Panc1 (cell line): ENCODE measurements around the gene MAP2. TPM values are rescaled to one million over a fixed set of nuclear protein-coding genes. Genes with fewer than 3 reads are reported as not detected.
A peak's percentile ranks its signal among the peaks of the same experiment; 100 is the strongest.

Experiments
- ATAC-seq: fragments of 200-7000 bp; cut with Tn5 transposase; 2 replicates; pipeline ENCODE4 v1.9.1; 2020; ENCODE audit warnings: mild to moderate bottlenecking, moderate library complexity
- BruUV-seq: library from RNA; stranded (reverse); fragments of 400-500 nt; replicated peaks from 2 replicates; lab custom pipeline; 2021; lab: Mats Ljungman, UMichigan
- CTCF ChIA-PET: fragments of 300-600 bp; sonication (Branson Sonifier 250); formaldehyde crosslinking; loops from one replicate; lab custom pipeline; 2022; ENCODE audit warnings: antibody characterized with exemption; lab: Charles Lee
- POLR2A ChIA-PET: fragments of 300-600 bp; sonication (Branson Sonifier 250); formaldehyde crosslinking; loops from one replicate; lab custom pipeline; 2022; ENCODE audit warnings: antibody characterized with exemption; lab: Charles Lee
- DNase-seq: peaks from one replicate; pipeline ENCODE4 v3.0.0-alpha.2; 2010; ENCODE audit warnings: low read depth, low spot score
- H3K27ac ChIP-seq: 2 replicates; pipeline ENCODE4 v1.5.1; 2011; ENCODE audit warnings: mild to moderate bottlenecking, low read length, inconsistent platforms
- H3K27me3 ChIP-seq: fragments of 200-500 bp; sonication (Bioruptor generic); 2 replicates; pipeline ENCODE4 v1.6.0; 2014; ENCODE audit warnings: low read length, inconsistent platforms; ENCODE audit not compliant: control insufficient read depth, insufficient read depth
- H3K36me3 ChIP-seq: fragments of 200-500 bp; sonication (Bioruptor generic); 2 replicates; pipeline ENCODE4 v1.5.1; 2014; ENCODE audit warnings: inconsistent platforms, mild to moderate bottlenecking, low read length, moderate library complexity; ENCODE audit not compliant: control insufficient read depth, insufficient read depth
- H3K4me1 ChIP-seq: 2 replicates; pipeline ENCODE4 v1.5.1; 2011; ENCODE audit warnings: inconsistent platforms, mild to moderate bottlenecking, low read length, moderate library complexity; ENCODE audit not compliant: control insufficient read depth, insufficient read depth
- H3K4me3 ChIP-seq, 2 experiments: 2 replicates each; pipeline ENCODE4 v1.5.1; 2011 to 2012; ENCODE audit warnings: low read depth in 2 of 2, low read length in 2 of 2, mild to moderate bottlenecking in 2 of 2, inconsistent platforms in 1 of 2, moderate library complexity in 1 of 2
- H3K9me3 ChIP-seq: fragments of 200-500 bp; sonication (Bioruptor generic); 2 replicates; pipeline ENCODE4 v1.5.1; 2014; ENCODE audit warnings: low read depth, mild to moderate bottlenecking, inconsistent platforms, low read length, moderate library complexity; ENCODE audit not compliant: control insufficient read depth, insufficient read depth
- POLR2AphosphoS5 ChIP-seq: IDR thresholded peaks from 2 replicates; pipeline ENCODE4 v1.6.1; 2012; ENCODE audit warnings: mild to moderate bottlenecking, low read depth, low read length, moderate library complexity
- SIN3A ChIP-seq: IDR thresholded peaks from 2 replicates; pipeline ENCODE4 v1.6.1; 2012; ENCODE audit warnings: low read depth, mild to moderate bottlenecking, low read length, moderate library complexity, borderline replicate concordance; ENCODE audit not compliant: insufficient read depth
- TCF7L2 ChIP-seq: IDR thresholded peaks from 2 replicates; pipeline ENCODE4 v1.6.1; 2011; ENCODE audit warnings: mild to moderate bottlenecking, low read depth, low read length, inconsistent platforms
- in situ Hi-C: cut with HindIII; loops from 2 replicates; pipeline ENCODE4 v1.10.0; 2016; ENCODE audit warnings: low sequenced_read_pairs, low pct_unique_long_range_greater_than_20kb
- intact Hi-C: fragments of 100-400 bp; cut with micrococcal nuclease; formaldehyde crosslinking; loops from one replicate; pipeline ENCODE4 v1.10.0; 2022; ENCODE audit not compliant: unreplicated experiment
- total RNA-seq: library from RNA; stranded (reverse); gene quantifications from one replicate; pipeline ENCODE4 v1.2.1, GENCODE V29; 2021; ENCODE audit not compliant: unreplicated experiment
- TF ChIP-seq, protein P1 (sequence below), 2 experiments: IDR thresholded peaks; 2 replicates each; pipeline ENCODE4 v1.6.1; 2011 to 2012; ENCODE audit warnings: low read depth in 2 of 2, control low read depth in 1 of 2, low read length in 1 of 2, mild to moderate bottlenecking in 1 of 2, moderate library complexity in 1 of 2; ENCODE audit not compliant: insufficient read depth in 1 of 2
- TF ChIP-seq, protein P2 (sequence below): fragments of 450-650 bp; IDR thresholded peaks from 2 replicates; pipeline ENCODE4 v1.5.1; 2017; ENCODE audit warnings: mild to moderate bottlenecking

The MAP2 gene
- total RNA-seq, 1 experiment from 2014 or later = 44.9 TPM

DNA sequence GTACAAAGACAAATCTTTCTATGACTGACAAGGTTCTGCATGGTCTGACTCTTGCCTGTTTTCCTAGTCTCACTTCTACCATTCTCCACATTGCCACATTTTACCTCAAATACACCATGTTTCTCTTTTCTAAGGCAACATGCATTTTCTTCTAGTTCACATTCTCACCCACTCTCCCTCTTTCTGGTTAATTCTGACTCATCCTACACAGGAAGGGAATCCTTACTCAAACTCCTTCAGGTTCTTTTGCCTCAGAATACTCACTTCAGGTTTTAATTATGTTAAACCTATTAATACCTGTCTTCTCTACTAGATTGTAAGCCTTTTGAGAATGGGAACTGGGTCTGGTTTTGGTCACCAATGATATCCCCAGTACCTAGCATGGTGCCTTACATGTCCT is 47.2 kb downstream of the MAP2 start:
- H3K27me3 ChIP-seq = no peaks in the 10 kb centered on the region
- POLR2A ChIA-PET = no interaction called here
- H3K4me1 ChIP-seq = peaks cover 19% of the 10 kb centered on the region
- BruUV-seq = no TSS peak
- intact Hi-C loops (no loop called here), in situ Hi-C loops (no loop called here)
- no peaks in the 10 kb centered on the region for H3K9me3 ChIP-seq
- no peak overlapping the region; the same call in 1 of the 2 replicates for H3K27ac ChIP-seq
- DNase-seq = no peak
- CTCF ChIA-PET = no interaction called here
- TF ChIP-seq, protein P1, sequence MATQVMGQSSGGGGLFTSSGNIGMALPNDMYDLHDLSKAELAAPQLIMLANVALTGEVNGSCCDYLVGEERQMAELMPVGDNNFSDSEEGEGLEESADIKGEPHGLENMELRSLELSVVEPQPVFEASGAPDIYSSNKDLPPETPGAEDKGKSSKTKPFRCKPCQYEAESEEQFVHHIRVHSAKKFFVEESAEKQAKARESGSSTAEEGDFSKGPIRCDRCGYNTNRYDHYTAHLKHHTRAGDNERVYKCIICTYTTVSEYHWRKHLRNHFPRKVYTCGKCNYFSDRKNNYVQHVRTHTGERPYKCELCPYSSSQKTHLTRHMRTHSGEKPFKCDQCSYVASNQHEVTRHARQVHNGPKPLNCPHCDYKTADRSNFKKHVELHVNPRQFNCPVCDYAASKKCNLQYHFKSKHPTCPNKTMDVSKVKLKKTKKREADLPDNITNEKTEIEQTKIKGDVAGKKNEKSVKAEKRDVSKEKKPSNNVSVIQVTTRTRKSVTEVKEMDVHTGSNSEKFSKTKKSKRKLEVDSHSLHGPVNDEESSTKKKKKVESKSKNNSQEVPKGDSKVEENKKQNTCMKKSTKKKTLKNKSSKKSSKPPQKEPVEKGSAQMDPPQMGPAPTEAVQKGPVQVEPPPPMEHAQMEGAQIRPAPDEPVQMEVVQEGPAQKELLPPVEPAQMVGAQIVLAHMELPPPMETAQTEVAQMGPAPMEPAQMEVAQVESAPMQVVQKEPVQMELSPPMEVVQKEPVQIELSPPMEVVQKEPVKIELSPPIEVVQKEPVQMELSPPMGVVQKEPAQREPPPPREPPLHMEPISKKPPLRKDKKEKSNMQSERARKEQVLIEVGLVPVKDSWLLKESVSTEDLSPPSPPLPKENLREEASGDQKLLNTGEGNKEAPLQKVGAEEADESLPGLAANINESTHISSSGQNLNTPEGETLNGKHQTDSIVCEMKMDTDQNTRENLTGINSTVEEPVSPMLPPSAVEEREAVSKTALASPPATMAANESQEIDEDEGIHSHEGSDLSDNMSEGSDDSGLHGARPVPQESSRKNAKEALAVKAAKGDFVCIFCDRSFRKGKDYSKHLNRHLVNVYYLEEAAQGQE (IDR thresholded peaks at IDR 0.05; ENCODE audit: insufficient read depth in 1 of 2, low read depth in 2 of 2, low read length in 1 of 2) = no peak
- TF ChIP-seq SIN3A (no peak), TCF7L2 (no peak), POLR2AphosphoS5 (no peak)
- TF ChIP-seq, protein P2, sequence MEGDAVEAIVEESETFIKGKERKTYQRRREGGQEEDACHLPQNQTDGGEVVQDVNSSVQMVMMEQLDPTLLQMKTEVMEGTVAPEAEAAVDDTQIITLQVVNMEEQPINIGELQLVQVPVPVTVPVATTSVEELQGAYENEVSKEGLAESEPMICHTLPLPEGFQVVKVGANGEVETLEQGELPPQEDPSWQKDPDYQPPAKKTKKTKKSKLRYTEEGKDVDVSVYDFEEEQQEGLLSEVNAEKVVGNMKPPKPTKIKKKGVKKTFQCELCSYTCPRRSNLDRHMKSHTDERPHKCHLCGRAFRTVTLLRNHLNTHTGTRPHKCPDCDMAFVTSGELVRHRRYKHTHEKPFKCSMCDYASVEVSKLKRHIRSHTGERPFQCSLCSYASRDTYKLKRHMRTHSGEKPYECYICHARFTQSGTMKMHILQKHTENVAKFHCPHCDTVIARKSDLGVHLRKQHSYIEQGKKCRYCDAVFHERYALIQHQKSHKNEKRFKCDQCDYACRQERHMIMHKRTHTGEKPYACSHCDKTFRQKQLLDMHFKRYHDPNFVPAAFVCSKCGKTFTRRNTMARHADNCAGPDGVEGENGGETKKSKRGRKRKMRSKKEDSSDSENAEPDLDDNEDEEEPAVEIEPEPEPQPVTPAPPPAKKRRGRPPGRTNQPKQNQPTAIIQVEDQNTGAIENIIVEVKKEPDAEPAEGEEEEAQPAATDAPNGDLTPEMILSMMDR = no peak
- no peak overlapping the region for H3K4me3 ChIP-seq
- no peak for ATAC-seq
- no peaks in the 10 kb centered on the region for H3K36me3 ChIP-seq

DNA sequence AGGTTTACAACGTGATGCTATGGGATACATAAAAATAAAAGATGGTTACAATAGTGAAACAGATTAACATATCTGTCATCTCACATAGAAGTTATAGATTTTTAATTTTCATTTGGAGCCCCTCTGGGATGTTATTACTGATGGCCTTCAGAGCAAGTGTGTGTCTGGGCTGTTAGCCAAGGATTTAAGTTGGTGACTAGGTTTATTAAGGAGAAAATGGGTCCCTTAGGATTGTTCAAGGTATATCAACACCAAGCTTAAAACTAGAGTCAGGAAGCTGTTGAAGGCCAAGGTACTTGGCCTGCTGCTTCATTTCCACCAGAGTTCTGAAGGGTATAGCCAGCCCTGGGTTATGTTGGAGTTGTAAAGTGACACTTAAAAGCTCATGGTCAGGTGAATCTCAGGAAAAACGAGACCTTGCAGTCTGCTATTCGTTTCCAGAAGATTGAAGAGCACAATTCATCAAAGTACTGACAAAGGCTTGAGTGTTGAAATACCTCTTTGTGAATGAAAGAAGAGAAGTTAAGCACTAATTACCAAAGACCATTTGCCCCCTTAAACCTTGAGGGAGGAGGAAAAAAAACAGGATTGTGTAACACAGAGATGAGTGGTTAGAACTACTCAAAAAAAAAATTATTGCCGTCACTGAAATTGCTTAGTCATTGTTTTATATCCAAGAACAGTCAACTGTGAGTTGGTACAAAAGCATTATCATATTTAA is 48.4 kb downstream of the MAP2 start:
- H3K27me3 ChIP-seq = no peaks in the 10 kb centered on the region
- ATAC-seq = 0 out of 2 replicates have a peak, but pooled peaks have one; percentile 14
- no TSS peak for BruUV-seq
- TF ChIP-seq POLR2AphosphoS5 = no peak
- TF ChIP-seq, protein P2 = no peak
- TF ChIP-seq SIN3A = no peak
- TF ChIP-seq, protein P1 (IDR thresholded peaks at IDR 0.05; ENCODE audit: insufficient read depth in 1 of 2, low read depth in 2 of 2, low read length in 1 of 2) = no peak
- no peak for TF ChIP-seq TCF7L2
- H3K4me1 ChIP-seq = peaks cover 28% of the 10 kb centered on the region
- H3K36me3 ChIP-seq = no peaks in the 10 kb centered on the region
- POLR2A ChIA-PET = no interaction called here
- CTCF ChIA-PET = no interaction called here
- in situ Hi-C loops (no loop called here), intact Hi-C loops (no loop called here)
- H3K4me3 ChIP-seq = no peak overlapping the region
- H3K9me3 ChIP-seq = no peaks in the 10 kb centered on the region
- H3K27ac ChIP-seq = peak overlapping the region; percentile 36
- DNase-seq = no peak
